NOMO-1 treated with dmso at 0.1 percent for 144 hours (cell line): ENCODE data around the gene PDE6H.
A peak's percentile ranks its signal among the peaks of the same experiment; 100 is the strongest.

Experiments
- DNase-seq: peaks from one replicate; lab custom pipeline; 2025; ENCODE audit not compliant: unreplicated experiment; lab: John Stamatoyannopoulos, UW

The PDE6H gene

GRCh38 chr12:14950982-14951746 lies 21.7 kb upstream of the PDE6H start:
- no peak for DNase-seq

GRCh38 chr12:14951851-14952250 lies 21.0 kb upstream of the PDE6H start:
- DNase-seq = no peak

- DNase-seq = no peak
Observed at GRCh38 chr12:14952299-14952921, 20.4 kb upstream of the PDE6H start.

- no peak for DNase-seq
Observed at GRCh38 chr12:14953752-14954151, 19.1 kb upstream of the PDE6H start.

- DNase-seq = no peak
Observed at GRCh38 chr12:14954269-14954668, 18.6 kb upstream of the PDE6H start.

GRCh38 chr12:14956024-14956891 lies 16.6 kb upstream of the PDE6H start:
- peak; percentile 86 for DNase-seq

- no peak for DNase-seq
Observed at GRCh38 chr12:14956905-14957304, 15.9 kb upstream of the PDE6H start.

GRCh38 chr12:14957551-14958168 lies 15.2 kb upstream of the PDE6H start:
- DNase-seq = no peak

GRCh38 chr12:14958361-14959125 lies 14.3 kb upstream of the PDE6H start:
- DNase-seq = no peak

GRCh38 chr12:14959126-14959440 lies 13.8 kb upstream of the PDE6H start:
- no peak for DNase-seq

GRCh38 chr12:14959463-14959862 lies 13.4 kb upstream of the PDE6H start:
- DNase-seq = no peak

- no peak for DNase-seq
Observed at GRCh38 chr12:14959916-14960496, 12.8 kb upstream of the PDE6H start.

- DNase-seq = peak; percentile 89
Observed at GRCh38 chr12:14960548-14961465, 12.0 kb upstream of the PDE6H start.

GRCh38 chr12:14961466-14962152 lies 11.2 kb upstream of the PDE6H start, which contains the start of gene ARHGDIB:
Gene ARHGDIB (minus strand): TSS chr12:14961601. CDS start chr12:14950712, 10,889 bp downstream.
- DNase-seq = peak; percentile 92

GRCh38 chr12:14962153-14962539 lies 10.7 kb upstream of the PDE6H start:
- DNase-seq = no peak

GRCh38 chr12:14962797-14963196 lies 10.0 kb upstream of the PDE6H start:
- no peak for DNase-seq

GRCh38 chr12:14963520-14963919 lies 9.3 kb upstream of the PDE6H start:
- no peak for DNase-seq

- no peak for DNase-seq
Observed at GRCh38 chr12:14964406-14964805, 8.4 kb upstream of the PDE6H start.

GRCh38 chr12:14965221-14965620 lies 7.6 kb upstream of the PDE6H start:
- DNase-seq = no peak
